AG04449 (cell line): ENCODE data around the gene ARHGAP26.

Experiments used
- CTCF ChIA-PET: fragments of 350-600 bp; formaldehyde crosslinking; extraction: SDS; loops from one replicate; lab custom pipeline; 2021; ENCODE audit warnings: antibody characterized with exemption; lab: Yijun Ruan, JAX
- POLR2A ChIA-PET: fragments of 400-600, 350-600 bp; formaldehyde crosslinking; extraction: SDS; loops from one replicate; lab custom pipeline; 2020; ENCODE audit warnings: antibody characterized with exemption, inconsistent platforms; lab: Yijun Ruan, JAX
- DNase-seq: peaks from one replicate; pipeline ENCODE4 v3.0.0-alpha.2; 2010; ENCODE audit warnings: low read depth, low spot score
- H3K4me3 ChIP-seq: 2 replicates; pipeline ENCODE4 v1.5.1; 2011; ENCODE audit warnings: low read depth, mild to moderate bottlenecking, control low read depth, low read length
- CTCF ChIP-seq: IDR thresholded peaks from one replicate; pipeline ENCODE4 v1.5.1; 2011; ENCODE audit warnings: mild to moderate bottlenecking, moderate library complexity, low read length, control low read depth, inconsistent platforms; ENCODE audit not compliant: insufficient read depth; ENCODE audit errors: missing control alignments

ARHGAP26 gene

GRCh38 chr5:143217804-143218160 lies 447.6 kb downstream of the ARHGAP26 start:
- ChIA-PET CTCF (interaction anchor here (0.9 to 1.9 kb wide), 4 partner anchors 9 to 186 kb away, joined by 3 to 7 read pairs (median 4); partner anchors contain the start of gene NR3C1), POLR2A (no interaction called here)
- no peak for TF ChIP-seq CTCF
- H3K4me3 ChIP-seq = no peak overlapping the region
- no peak for DNase-seq

- no peak for TF ChIP-seq CTCF
- CTCF ChIA-PET = interaction anchor here (1.1 to 1.9 kb wide), 2 partner anchors 8 to 12 kb away, joined by 3 to 7 read pairs; no protein-coding TSS in a partner anchor
- POLR2A ChIA-PET = interaction anchor here (0.5 kb wide), 1 partner anchor 18 kb away, joined by 3 read pairs; no protein-coding TSS in a partner anchor
- H3K4me3 ChIP-seq = no peak overlapping the region
- DNase-seq = no peak
Measured at GRCh38 chr5:143218517-143219170, 448.5 kb downstream of the ARHGAP26 start.

DNA sequence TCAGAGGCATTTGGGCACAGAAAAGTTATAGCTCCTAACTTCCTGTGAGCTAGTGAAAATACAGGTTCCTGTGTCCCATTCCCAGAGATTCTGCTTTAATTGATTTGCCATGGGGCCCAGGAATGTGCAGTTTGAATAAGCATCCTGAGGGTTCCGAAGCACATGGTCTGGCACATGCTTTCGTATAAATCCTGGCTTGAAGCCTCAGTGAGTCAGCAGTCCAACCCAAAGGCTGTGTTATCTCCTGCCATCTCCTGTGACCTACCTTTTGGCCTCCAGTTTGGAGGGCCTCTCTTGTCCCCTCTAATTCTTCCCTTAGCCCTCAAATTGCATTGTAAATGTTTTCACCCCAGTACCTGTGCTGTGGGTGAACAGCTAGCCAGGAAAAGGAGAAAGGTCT lies 449.5 kb downstream of the ARHGAP26 start:
- DNase-seq = no peak
- ChIA-PET POLR2A (no interaction called here), CTCF (interaction anchor here (1.6 kb wide), 1 partner anchor 11 kb away, joined by 4 read pairs; no protein-coding TSS in a partner anchor)
- TF ChIP-seq CTCF = no peak
- no peak overlapping the region for H3K4me3 ChIP-seq

GRCh38 chr5:143220748-143221251 lies 450.6 kb downstream of the ARHGAP26 start:
- H3K4me3 ChIP-seq = no peak overlapping the region
- POLR2A ChIA-PET = no interaction called here
- no peak for DNase-seq
- CTCF ChIA-PET = interaction anchor here (1.1 to 1.3 kb wide), 2 partner anchors 32 to 183 kb away, joined by 3 to 4 read pairs; no protein-coding TSS in a partner anchor
- TF ChIP-seq CTCF = no peak

- TF ChIP-seq CTCF = no peak
- H3K4me3 ChIP-seq = no peak overlapping the region
- DNase-seq = no peak
- ChIA-PET CTCF (interaction anchor here (1.4 kb wide), 1 partner anchor 14 kb away, joined by 6 read pairs; no protein-coding TSS in a partner anchor), POLR2A (no interaction called here)
Measured at GRCh38 chr5:143222287-143223231, 452.4 kb downstream of the ARHGAP26 start.

DNA sequence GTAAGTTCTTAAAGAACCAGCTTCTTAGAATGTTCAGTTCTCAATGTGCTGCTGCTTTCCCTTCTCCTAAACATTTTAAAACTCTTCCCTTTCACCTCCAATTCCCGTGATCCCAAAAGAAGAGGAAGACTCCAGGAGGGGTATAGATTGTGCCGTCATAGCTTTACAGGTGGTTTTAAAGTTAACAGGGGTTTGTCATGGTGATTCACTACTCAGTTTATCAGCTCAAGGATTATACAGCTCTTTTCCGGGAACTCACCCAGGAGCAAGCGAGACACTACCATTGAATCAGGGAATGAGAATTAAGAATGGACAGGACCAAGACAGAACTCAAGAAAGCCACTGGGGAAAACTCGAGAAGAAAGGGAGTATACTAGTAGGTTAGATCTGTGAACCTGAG lies 454.5 kb downstream of the ARHGAP26 start:
- POLR2A ChIA-PET = no interaction called here
- no peak overlapping the region for H3K4me3 ChIP-seq
- DNase-seq = no peak
- no peak for TF ChIP-seq CTCF
- CTCF ChIA-PET = interaction anchor here (1.0 to 1.1 kb wide), 3 partner anchors 8 to 14 kb away, joined by 3 read pairs; no protein-coding TSS in a partner anchor
